Activated B cell treated with CpG ODN at 0.5 μM for 24 hours (primary cell): ENCODE results near the gene ARFGAP1. TPM values are rescaled to one million over a fixed set of nuclear protein-coding genes. Genes with fewer than 3 reads are reported as not detected.

ENCODE experiments used
- ATAC-seq: fragments of 200-7000 bp; cut with Tn5 transposase; one replicate; pipeline ENCODE4 v1.10.0; 2021; ENCODE audit warnings: low read depth, mild to moderate bottlenecking, moderate library complexity
- CTCF ChIA-PET: fragments of 350-600 bp; sonication (Branson Sonifier 250); formaldehyde crosslinking; loops from one replicate; lab custom pipeline; 2021; ENCODE audit warnings: antibody characterized with exemption; lab: Charles Lee
- POLR2A ChIA-PET: fragments of 350-600 bp; sonication (Branson Sonifier 250); formaldehyde crosslinking; loops from one replicate; lab custom pipeline; 2021; ENCODE audit warnings: antibody characterized with exemption; lab: Charles Lee
- DNase-seq: peaks from one replicate; pipeline ENCODE4 v3.0.0; 2022
- H3K27ac Mint-ChIP-seq: one replicate; pipeline ENCODE4 v1.8.0; 2020; ENCODE audit warnings: mixed read lengths
- H3K27me3 Mint-ChIP-seq: one replicate; pipeline ENCODE4 v1.8.0; 2021; ENCODE audit warnings: mixed read lengths
- H3K36me3 Mint-ChIP-seq: one replicate; pipeline ENCODE4 v1.8.0; 2021; ENCODE audit warnings: low read depth, mixed read lengths
- H3K4me1 Mint-ChIP-seq: one replicate; pipeline ENCODE4 v1.8.0; 2021; ENCODE audit warnings: mixed read lengths
- H3K4me3 Mint-ChIP-seq: one replicate; pipeline ENCODE4 v1.8.0; 2020; ENCODE audit warnings: mild to moderate bottlenecking, mixed read lengths
- H3K9me3 Mint-ChIP-seq: one replicate; pipeline ENCODE4 v1.8.0; 2020; ENCODE audit warnings: mixed read lengths
- CTCF ChIP-seq: fragments of 200-600 bp; IDR thresholded peaks from one replicate; pipeline ENCODE4 v1.8.0; 2022; ENCODE audit warnings: antibody characterized with exemption, mild to moderate bottlenecking
- intact Hi-C: fragments of 100-400 bp; cut with micrococcal nuclease; formaldehyde crosslinking; loops from one replicate; pipeline ENCODE4 v1.15.1; 2024
- total RNA-seq: library from RNA; stranded (reverse); gene quantifications from 2 replicates; pipeline ENCODE4 v1.2.3, GENCODE V29; 2022

The ARFGAP1 gene
- total RNA-seq, 1 donor from 2014 or later, result 85.8 TPM

GRCh38 chr20:63295846-63296245 is 23.2 kb downstream of the ARFGAP1 start:
- CTCF ChIA-PET, result no interaction called here
- DNase-seq (no peak), ATAC-seq (no peak)
- no peak for TF ChIP-seq CTCF
- intact Hi-C loops, result no loop called here
- Mint-ChIP-seq H3K4me3 (no peak overlapping the region), H3K4me1 (peaks cover 2% of the 10 kb centered on the region), H3K36me3 (no peaks in the 10 kb centered on the region), H3K27ac (no peak overlapping the region), H3K27me3 (peaks cover 28% of the 10 kb centered on the region), H3K9me3 (peaks cover 2% of the 10 kb centered on the region)
- POLR2A ChIA-PET, result no interaction called here

- DNase-seq (no peak), ATAC-seq (no peak)
- intact Hi-C loops, result no loop called here
- no peak overlapping the region for H3K4me3 Mint-ChIP-seq
- CTCF ChIA-PET, result no interaction called here
- POLR2A ChIA-PET, result no interaction called here
- peaks cover 6% of the 10 kb centered on the region for H3K9me3 Mint-ChIP-seq
- no peaks in the 10 kb centered on the region for H3K36me3 Mint-ChIP-seq
- H3K27me3 Mint-ChIP-seq, result peaks cover 34% of the 10 kb centered on the region
- no peak for TF ChIP-seq CTCF
- peaks cover 2% of the 10 kb centered on the region for H3K4me1 Mint-ChIP-seq
- H3K27ac Mint-ChIP-seq, result no peak overlapping the region
Observed at GRCh38 chr20:63296531-63297299, 24.1 kb downstream of the ARFGAP1 start.

- DNase-seq (no peak), ATAC-seq (no peak)
- H3K27ac Mint-ChIP-seq, result no peak overlapping the region
- no peak for TF ChIP-seq CTCF
- H3K9me3 Mint-ChIP-seq, result peaks cover 6% of the 10 kb centered on the region
- peaks cover 34% of the 10 kb centered on the region for H3K27me3 Mint-ChIP-seq
- H3K36me3 Mint-ChIP-seq, result no peaks in the 10 kb centered on the region
- intact Hi-C loops, result no loop called here
- CTCF ChIA-PET, result no interaction called here
- peaks cover 2% of the 10 kb centered on the region for H3K4me1 Mint-ChIP-seq
- H3K4me3 Mint-ChIP-seq, result no peak overlapping the region
- POLR2A ChIA-PET, result no interaction called here
Observed at GRCh38 chr20:63297371-63297781, 24.8 kb downstream of the ARFGAP1 start.

GRCh38 chr20:63297796-63298572 is 25.4 kb downstream of the ARFGAP1 start:
- Mint-ChIP-seq H3K9me3 (peaks cover 10% of the 10 kb centered on the region), H3K27me3 (peaks cover 37% of the 10 kb centered on the region), H3K4me3 (no peak overlapping the region), H3K4me1 (peaks cover 2% of the 10 kb centered on the region), H3K36me3 (no peaks in the 10 kb centered on the region), H3K27ac (no peak overlapping the region)
- POLR2A ChIA-PET, result no interaction called here
- intact Hi-C loops, result no loop called here
- ATAC-seq (no peak), DNase-seq (no peak)
- TF ChIP-seq CTCF, result no peak
- CTCF ChIA-PET, result no interaction called here

GRCh38 chr20:63298731-63299312 is 26.2 kb downstream of the ARFGAP1 start:
- Mint-ChIP-seq H3K27ac (no peak overlapping the region), H3K4me1 (peaks cover 2% of the 10 kb centered on the region), H3K9me3 (peaks cover 10% of the 10 kb centered on the region), H3K27me3 (peaks cover 37% of the 10 kb centered on the region), H3K4me3 (no peak overlapping the region), H3K36me3 (no peaks in the 10 kb centered on the region)
- ATAC-seq, result no peak
- POLR2A ChIA-PET, result no interaction called here
- DNase-seq, result no peak
- intact Hi-C loops, result no loop called here
- CTCF ChIA-PET, result no interaction called here
- no peak for TF ChIP-seq CTCF
